IPS DF 4.7 (cell line): Measurements from ENCODE around the gene SRM.
"Not testable (repeated sequence)": the region's sequence is repeated elsewhere in the genome, so short reads cannot be mapped to it uniquely, and the experiment has no call there.

Experiments
- DNase-seq: peaks from one replicate; pipeline ENCODE4 v3.0.0-alpha.2; 2013; ENCODE audit warnings: low spot score; ENCODE audit errors: extremely low read depth

The SRM gene

GRCh38 chr1:11045428-11046269 lies 14.2 kb downstream of the SRM start:
- DNase-seq: no peak

- no peak for DNase-seq
Measured at GRCh38 chr1:11044849-11045427, 14.9 kb downstream of the SRM start.

- no peak for DNase-seq
Measured at GRCh38 chr1:11044086-11044848, 15.6 kb downstream of the SRM start.

GRCh38 chr1:11042995-11043874 lies 16.6 kb downstream of the SRM start:
- no peak for DNase-seq

- no peak for DNase-seq
Measured at GRCh38 chr1:11042065-11042464, 17.8 kb downstream of the SRM start.

GRCh38 chr1:11041048-11041447 lies 18.8 kb downstream of the SRM start:
- DNase-seq: no peak

- not testable (repeated sequence) for DNase-seq
Measured at GRCh38 chr1:11040105-11040429, 19.8 kb downstream of the SRM start.

GRCh38 chr1:11039351-11040104 lies 20.3 kb downstream of the SRM start:
- no peak for DNase-seq

GRCh38 chr1:11037740-11038182 lies 22.1 kb downstream of the SRM start:
- DNase-seq: no peak

GRCh38 chr1:11037019-11037739 lies 22.6 kb downstream of the SRM start:
- DNase-seq: not testable (repeated sequence)

GRCh38 chr1:11031624-11032262 lies 28.1 kb downstream of the SRM start:
- no peak for DNase-seq

- DNase-seq: no peak
Measured at GRCh38 chr1:11030865-11031264, 29.0 kb downstream of the SRM start.

- DNase-seq: no peak
Measured at GRCh38 chr1:11028018-11028417, 31.8 kb downstream of the SRM start.

- no peak for DNase-seq
Measured at GRCh38 chr1:11027316-11027715, 32.5 kb downstream of the SRM start.

- DNase-seq: no peak
Measured at GRCh38 chr1:11026903-11027302, 32.9 kb downstream of the SRM start.

GRCh38 chr1:11026052-11026451 lies 33.8 kb downstream of the SRM start:
- DNase-seq: no peak

- no peak for DNase-seq
Measured at GRCh38 chr1:11025618-11026017, 34.2 kb downstream of the SRM start.

GRCh38 chr1:11024874-11025203 lies 35.0 kb downstream of the SRM start:
- DNase-seq: no peak

GRCh38 chr1:11024154-11024873 lies 35.5 kb downstream of the SRM start:
- no peak for DNase-seq
